Panc1 (cell line): ENCODE measurements around the gene UBAC2. TPM values are rescaled to one million over a fixed set of nuclear protein-coding genes. Genes with fewer than 3 reads are reported as not detected.

Experiments
- ATAC-seq: fragments of 200-7000 bp; cut with Tn5 transposase; 2 replicates; pipeline ENCODE4 v1.9.1; 2020; ENCODE audit warnings: mild to moderate bottlenecking, moderate library complexity
- BruUV-seq: library from RNA; stranded (reverse); fragments of 400-500 nt; replicated peaks from 2 replicates; lab custom pipeline; 2021; lab: Mats Ljungman, UMichigan
- CTCF ChIA-PET: fragments of 300-600 bp; sonication (Branson Sonifier 250); formaldehyde crosslinking; loops from one replicate; lab custom pipeline; 2022; ENCODE audit warnings: antibody characterized with exemption; lab: Charles Lee
- POLR2A ChIA-PET: fragments of 300-600 bp; sonication (Branson Sonifier 250); formaldehyde crosslinking; loops from one replicate; lab custom pipeline; 2022; ENCODE audit warnings: antibody characterized with exemption; lab: Charles Lee
- DNase-seq: peaks from one replicate; pipeline ENCODE4 v3.0.0-alpha.2; 2010; ENCODE audit warnings: low read depth, low spot score
- H3K27ac ChIP-seq: 2 replicates; pipeline ENCODE4 v1.5.1; 2011; ENCODE audit warnings: mild to moderate bottlenecking, low read length, inconsistent platforms
- H3K27me3 ChIP-seq: fragments of 200-500 bp; sonication (Bioruptor generic); 2 replicates; pipeline ENCODE4 v1.6.0; 2014; ENCODE audit warnings: low read length, inconsistent platforms; ENCODE audit not compliant: control insufficient read depth, insufficient read depth
- H3K36me3 ChIP-seq: fragments of 200-500 bp; sonication (Bioruptor generic); 2 replicates; pipeline ENCODE4 v1.5.1; 2014; ENCODE audit warnings: inconsistent platforms, mild to moderate bottlenecking, low read length, moderate library complexity; ENCODE audit not compliant: control insufficient read depth, insufficient read depth
- H3K4me1 ChIP-seq: 2 replicates; pipeline ENCODE4 v1.5.1; 2011; ENCODE audit warnings: inconsistent platforms, mild to moderate bottlenecking, low read length, moderate library complexity; ENCODE audit not compliant: control insufficient read depth, insufficient read depth
- H3K4me3 ChIP-seq, 2 experiments: 2 replicates each; pipeline ENCODE4 v1.5.1; 2011 to 2012; ENCODE audit warnings: low read depth in 2 of 2, low read length in 2 of 2, mild to moderate bottlenecking in 2 of 2, inconsistent platforms in 1 of 2, moderate library complexity in 1 of 2
- H3K9me3 ChIP-seq: fragments of 200-500 bp; sonication (Bioruptor generic); 2 replicates; pipeline ENCODE4 v1.5.1; 2014; ENCODE audit warnings: low read depth, mild to moderate bottlenecking, inconsistent platforms, low read length, moderate library complexity; ENCODE audit not compliant: control insufficient read depth, insufficient read depth
- POLR2AphosphoS5 ChIP-seq: IDR thresholded peaks from 2 replicates; pipeline ENCODE4 v1.6.1; 2012; ENCODE audit warnings: mild to moderate bottlenecking, low read depth, low read length, moderate library complexity
- SIN3A ChIP-seq: IDR thresholded peaks from 2 replicates; pipeline ENCODE4 v1.6.1; 2012; ENCODE audit warnings: low read depth, mild to moderate bottlenecking, low read length, moderate library complexity, borderline replicate concordance; ENCODE audit not compliant: insufficient read depth
- TCF7L2 ChIP-seq: IDR thresholded peaks from 2 replicates; pipeline ENCODE4 v1.6.1; 2011; ENCODE audit warnings: mild to moderate bottlenecking, low read depth, low read length, inconsistent platforms
- in situ Hi-C: cut with HindIII; loops from 2 replicates; pipeline ENCODE4 v1.10.0; 2016; ENCODE audit warnings: low sequenced_read_pairs, low pct_unique_long_range_greater_than_20kb
- intact Hi-C: fragments of 100-400 bp; cut with micrococcal nuclease; formaldehyde crosslinking; loops from one replicate; pipeline ENCODE4 v1.10.0; 2022; ENCODE audit not compliant: unreplicated experiment
- total RNA-seq: library from RNA; stranded (reverse); gene quantifications from one replicate; pipeline ENCODE4 v1.2.1, GENCODE V29; 2021; ENCODE audit not compliant: unreplicated experiment
- TF ChIP-seq, protein P1 (sequence below), 2 experiments: IDR thresholded peaks; 2 replicates each; pipeline ENCODE4 v1.6.1; 2011 to 2012; ENCODE audit warnings: low read depth in 2 of 2, control low read depth in 1 of 2, low read length in 1 of 2, mild to moderate bottlenecking in 1 of 2, moderate library complexity in 1 of 2; ENCODE audit not compliant: insufficient read depth in 1 of 2
- TF ChIP-seq, protein P2 (sequence below): fragments of 450-650 bp; IDR thresholded peaks from 2 replicates; pipeline ENCODE4 v1.5.1; 2017; ENCODE audit warnings: mild to moderate bottlenecking

UBAC2 gene
- total RNA-seq, 1 experiment from 2014 or later, result 40.8 TPM

DNA sequence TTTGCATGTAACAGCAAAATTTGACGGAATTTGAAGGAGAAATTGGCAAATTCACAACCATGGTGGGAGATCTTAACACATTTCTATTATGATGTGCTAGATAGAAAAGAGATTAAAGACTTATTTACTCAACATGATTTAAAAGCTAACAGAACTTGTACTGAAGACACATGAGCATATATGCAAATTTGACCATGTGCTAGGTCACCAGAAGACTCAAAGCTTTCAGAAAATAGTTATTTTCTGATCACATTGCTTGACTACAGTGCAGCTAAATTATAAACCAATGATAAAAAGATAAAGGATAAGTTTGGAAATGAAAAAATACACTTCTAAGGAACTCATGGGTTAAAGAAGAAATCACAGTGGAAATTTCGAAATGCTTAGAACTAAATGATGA is 97.4 kb downstream of the UBAC2 start:
- no peaks in the 10 kb centered on the region for H3K27me3 ChIP-seq
- intact Hi-C loops, result no loop called here
- in situ Hi-C loops, result no loop called here
- H3K4me1 ChIP-seq, result no peaks in the 10 kb centered on the region
- no peak overlapping the region for H3K4me3 ChIP-seq
- TF ChIP-seq, protein P1, sequence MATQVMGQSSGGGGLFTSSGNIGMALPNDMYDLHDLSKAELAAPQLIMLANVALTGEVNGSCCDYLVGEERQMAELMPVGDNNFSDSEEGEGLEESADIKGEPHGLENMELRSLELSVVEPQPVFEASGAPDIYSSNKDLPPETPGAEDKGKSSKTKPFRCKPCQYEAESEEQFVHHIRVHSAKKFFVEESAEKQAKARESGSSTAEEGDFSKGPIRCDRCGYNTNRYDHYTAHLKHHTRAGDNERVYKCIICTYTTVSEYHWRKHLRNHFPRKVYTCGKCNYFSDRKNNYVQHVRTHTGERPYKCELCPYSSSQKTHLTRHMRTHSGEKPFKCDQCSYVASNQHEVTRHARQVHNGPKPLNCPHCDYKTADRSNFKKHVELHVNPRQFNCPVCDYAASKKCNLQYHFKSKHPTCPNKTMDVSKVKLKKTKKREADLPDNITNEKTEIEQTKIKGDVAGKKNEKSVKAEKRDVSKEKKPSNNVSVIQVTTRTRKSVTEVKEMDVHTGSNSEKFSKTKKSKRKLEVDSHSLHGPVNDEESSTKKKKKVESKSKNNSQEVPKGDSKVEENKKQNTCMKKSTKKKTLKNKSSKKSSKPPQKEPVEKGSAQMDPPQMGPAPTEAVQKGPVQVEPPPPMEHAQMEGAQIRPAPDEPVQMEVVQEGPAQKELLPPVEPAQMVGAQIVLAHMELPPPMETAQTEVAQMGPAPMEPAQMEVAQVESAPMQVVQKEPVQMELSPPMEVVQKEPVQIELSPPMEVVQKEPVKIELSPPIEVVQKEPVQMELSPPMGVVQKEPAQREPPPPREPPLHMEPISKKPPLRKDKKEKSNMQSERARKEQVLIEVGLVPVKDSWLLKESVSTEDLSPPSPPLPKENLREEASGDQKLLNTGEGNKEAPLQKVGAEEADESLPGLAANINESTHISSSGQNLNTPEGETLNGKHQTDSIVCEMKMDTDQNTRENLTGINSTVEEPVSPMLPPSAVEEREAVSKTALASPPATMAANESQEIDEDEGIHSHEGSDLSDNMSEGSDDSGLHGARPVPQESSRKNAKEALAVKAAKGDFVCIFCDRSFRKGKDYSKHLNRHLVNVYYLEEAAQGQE (IDR thresholded peaks at IDR 0.05; ENCODE audit: insufficient read depth in 1 of 2, low read depth in 2 of 2, low read length in 1 of 2), result no peak
- no peak for TF ChIP-seq SIN3A
- no peak for TF ChIP-seq POLR2AphosphoS5
- TF ChIP-seq TCF7L2, result no peak
- TF ChIP-seq, protein P2, sequence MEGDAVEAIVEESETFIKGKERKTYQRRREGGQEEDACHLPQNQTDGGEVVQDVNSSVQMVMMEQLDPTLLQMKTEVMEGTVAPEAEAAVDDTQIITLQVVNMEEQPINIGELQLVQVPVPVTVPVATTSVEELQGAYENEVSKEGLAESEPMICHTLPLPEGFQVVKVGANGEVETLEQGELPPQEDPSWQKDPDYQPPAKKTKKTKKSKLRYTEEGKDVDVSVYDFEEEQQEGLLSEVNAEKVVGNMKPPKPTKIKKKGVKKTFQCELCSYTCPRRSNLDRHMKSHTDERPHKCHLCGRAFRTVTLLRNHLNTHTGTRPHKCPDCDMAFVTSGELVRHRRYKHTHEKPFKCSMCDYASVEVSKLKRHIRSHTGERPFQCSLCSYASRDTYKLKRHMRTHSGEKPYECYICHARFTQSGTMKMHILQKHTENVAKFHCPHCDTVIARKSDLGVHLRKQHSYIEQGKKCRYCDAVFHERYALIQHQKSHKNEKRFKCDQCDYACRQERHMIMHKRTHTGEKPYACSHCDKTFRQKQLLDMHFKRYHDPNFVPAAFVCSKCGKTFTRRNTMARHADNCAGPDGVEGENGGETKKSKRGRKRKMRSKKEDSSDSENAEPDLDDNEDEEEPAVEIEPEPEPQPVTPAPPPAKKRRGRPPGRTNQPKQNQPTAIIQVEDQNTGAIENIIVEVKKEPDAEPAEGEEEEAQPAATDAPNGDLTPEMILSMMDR, result no peak
- H3K9me3 ChIP-seq, result no peaks in the 10 kb centered on the region
- DNase-seq (no peak), ATAC-seq (no peak)
- BruUV-seq, result no TSS peak
- H3K27ac ChIP-seq, result no peak overlapping the region
- POLR2A ChIA-PET, result no interaction called here
- CTCF ChIA-PET, result no interaction called here
- H3K36me3 ChIP-seq, result no peaks in the 10 kb centered on the region

DNA sequence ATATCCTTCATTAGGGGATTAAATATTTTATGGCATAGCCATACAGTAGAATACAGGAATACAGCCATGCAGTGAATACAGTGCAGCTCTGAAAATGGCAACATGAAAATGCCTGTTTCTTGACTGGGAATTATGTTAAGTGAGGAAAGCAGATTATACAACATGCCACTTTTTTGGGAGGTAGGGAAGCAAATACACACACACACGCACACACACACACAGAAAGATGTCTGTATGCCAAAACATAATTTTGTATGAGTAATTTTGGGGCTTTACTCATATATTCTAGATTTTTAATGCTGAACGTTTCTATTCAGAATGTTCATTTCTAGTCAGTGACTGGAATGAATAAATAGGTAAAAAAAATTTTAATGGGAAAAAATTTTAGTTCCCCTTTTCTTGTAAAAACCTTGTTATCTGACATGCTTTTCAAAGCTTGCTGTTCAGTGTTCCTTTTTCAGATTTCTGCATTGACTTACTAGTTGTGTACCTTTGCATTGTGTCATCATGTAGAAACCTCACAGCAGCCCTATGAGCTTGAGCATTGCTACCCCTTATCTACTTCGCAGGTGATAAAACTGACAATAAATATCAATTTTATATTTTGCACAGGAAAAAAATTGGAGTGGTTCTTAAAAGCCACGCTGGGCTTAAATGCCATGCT is 98.7 kb downstream of the UBAC2 start:
- ChIA-PET POLR2A (no interaction called here), CTCF (no interaction called here)
- Histone ChIP-seq H3K36me3 (no peaks in the 10 kb centered on the region), H3K27ac (no peak overlapping the region), H3K27me3 (no peaks in the 10 kb centered on the region), H3K9me3 (no peaks in the 10 kb centered on the region), H3K4me3 (no peak overlapping the region), H3K4me1 (no peaks in the 10 kb centered on the region)
- DNase-seq (no peak), ATAC-seq (no peak)
- BruUV-seq, result no TSS peak
- TF ChIP-seq SIN3A, result no peak
- TF ChIP-seq, protein P2, result no peak
- no peak for TF ChIP-seq POLR2AphosphoS5
- no peak for TF ChIP-seq TCF7L2
- in situ Hi-C loops, result no loop called here
- intact Hi-C loops, result no loop called here
